Measurements from ENCODE around the gene WARS2.

DNA sequence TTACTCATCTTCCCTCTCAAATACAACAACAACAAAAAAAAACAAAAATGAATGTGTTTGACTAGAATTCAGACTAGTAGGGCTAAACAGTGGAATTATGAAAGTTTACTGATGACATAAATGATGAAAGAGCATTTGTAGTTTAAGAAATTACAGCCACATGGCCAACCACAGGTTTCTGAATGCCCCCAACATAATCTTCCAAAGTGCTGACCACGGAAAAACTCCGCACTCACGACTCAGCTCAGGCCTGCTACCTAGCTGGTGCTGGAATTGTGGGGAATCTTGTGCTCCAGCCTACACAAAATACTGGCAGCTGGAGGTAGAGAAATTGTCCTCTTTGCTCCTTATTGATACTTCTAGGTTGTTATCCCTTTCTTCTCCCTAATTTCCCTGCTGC is 128.7 kb downstream of the WARS2 start:
- TF ChIP-seq, protein P1, sequence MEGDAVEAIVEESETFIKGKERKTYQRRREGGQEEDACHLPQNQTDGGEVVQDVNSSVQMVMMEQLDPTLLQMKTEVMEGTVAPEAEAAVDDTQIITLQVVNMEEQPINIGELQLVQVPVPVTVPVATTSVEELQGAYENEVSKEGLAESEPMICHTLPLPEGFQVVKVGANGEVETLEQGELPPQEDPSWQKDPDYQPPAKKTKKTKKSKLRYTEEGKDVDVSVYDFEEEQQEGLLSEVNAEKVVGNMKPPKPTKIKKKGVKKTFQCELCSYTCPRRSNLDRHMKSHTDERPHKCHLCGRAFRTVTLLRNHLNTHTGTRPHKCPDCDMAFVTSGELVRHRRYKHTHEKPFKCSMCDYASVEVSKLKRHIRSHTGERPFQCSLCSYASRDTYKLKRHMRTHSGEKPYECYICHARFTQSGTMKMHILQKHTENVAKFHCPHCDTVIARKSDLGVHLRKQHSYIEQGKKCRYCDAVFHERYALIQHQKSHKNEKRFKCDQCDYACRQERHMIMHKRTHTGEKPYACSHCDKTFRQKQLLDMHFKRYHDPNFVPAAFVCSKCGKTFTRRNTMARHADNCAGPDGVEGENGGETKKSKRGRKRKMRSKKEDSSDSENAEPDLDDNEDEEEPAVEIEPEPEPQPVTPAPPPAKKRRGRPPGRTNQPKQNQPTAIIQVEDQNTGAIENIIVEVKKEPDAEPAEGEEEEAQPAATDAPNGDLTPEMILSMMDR (IDR thresholded peaks at IDR 0.05), result no peak
- no peak for TF ChIP-seq POLR2A (IDR thresholded peaks at IDR 0.05)

Data from suprapubic skin (tissue), 3 donors.